ENCODE results near the gene TMEM132A. TPM values are rescaled to one million over a fixed set of nuclear protein-coding genes. Genes with fewer than 3 reads are reported as not detected.

TMEM132A gene
- total RNA-seq, 1 experiment from 2014 or later, result 114 TPM

DNA sequence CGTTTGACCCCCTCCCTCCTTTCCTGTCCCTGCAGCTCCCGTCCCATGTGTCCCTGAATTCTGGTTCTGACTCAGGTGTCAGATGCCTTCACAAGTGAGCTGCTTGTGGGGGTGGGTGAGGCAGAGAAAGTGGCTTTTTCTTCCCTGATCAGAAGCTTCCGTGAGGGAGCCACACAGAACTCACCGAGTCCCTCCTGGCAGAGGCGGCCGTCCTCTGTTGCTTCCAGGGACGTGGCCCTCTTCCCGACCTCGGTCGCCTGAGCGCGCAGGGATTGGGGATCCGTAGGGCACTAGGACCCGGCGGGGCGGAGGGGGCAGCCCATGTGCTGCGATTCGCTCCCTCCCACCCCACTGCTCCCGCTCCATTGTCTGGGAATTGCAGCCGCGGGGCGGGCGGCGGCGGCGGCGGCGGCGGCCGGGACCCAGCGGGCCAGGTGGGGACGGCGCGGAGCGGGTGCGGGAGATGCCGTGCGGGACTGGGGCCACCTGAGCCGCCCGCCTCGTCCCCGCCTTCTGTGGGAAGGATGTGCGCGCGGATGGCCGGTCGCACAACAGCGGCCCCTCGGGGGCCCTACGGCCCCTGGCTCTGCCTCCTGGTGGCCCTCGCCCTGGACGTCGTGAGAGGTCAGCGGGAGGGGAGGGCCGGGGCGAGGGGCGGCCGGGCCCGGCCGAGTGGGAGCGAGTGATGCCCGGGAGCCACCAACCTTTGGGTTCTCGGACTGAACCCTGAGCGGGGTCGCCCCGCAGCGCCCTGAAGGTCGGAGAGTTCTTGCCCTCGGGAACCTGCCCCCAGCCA is at the start of gene TMEM132A (continued):
- TF ChIP-seq, protein P1, sequence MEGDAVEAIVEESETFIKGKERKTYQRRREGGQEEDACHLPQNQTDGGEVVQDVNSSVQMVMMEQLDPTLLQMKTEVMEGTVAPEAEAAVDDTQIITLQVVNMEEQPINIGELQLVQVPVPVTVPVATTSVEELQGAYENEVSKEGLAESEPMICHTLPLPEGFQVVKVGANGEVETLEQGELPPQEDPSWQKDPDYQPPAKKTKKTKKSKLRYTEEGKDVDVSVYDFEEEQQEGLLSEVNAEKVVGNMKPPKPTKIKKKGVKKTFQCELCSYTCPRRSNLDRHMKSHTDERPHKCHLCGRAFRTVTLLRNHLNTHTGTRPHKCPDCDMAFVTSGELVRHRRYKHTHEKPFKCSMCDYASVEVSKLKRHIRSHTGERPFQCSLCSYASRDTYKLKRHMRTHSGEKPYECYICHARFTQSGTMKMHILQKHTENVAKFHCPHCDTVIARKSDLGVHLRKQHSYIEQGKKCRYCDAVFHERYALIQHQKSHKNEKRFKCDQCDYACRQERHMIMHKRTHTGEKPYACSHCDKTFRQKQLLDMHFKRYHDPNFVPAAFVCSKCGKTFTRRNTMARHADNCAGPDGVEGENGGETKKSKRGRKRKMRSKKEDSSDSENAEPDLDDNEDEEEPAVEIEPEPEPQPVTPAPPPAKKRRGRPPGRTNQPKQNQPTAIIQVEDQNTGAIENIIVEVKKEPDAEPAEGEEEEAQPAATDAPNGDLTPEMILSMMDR (IDR thresholded peaks at IDR 0.05), result no peak
- TF ChIP-seq ZNF671 (CRISPR knock-in tag; IDR thresholded peaks at IDR 0.05) (no peak), ZNF121 (CRISPR knock-in tag; IDR thresholded peaks at IDR 0.05) (no peak), ETV6 (CRISPR knock-in tag; IDR thresholded peaks at IDR 0.05) (peak; percentile 81), FOXJ3 (CRISPR knock-in tag; IDR thresholded peaks at IDR 0.05; ENCODE audit: borderline replicate concordance) (no peak), PRRX2 (CRISPR knock-in tag; IDR thresholded peaks at IDR 0.05) (no peak), SP1 (CRISPR knock-in tag; conservative IDR thresholded peaks at IDR 0.05) (peak; percentile 60), JUN (CRISPR knock-in tag; IDR thresholded peaks at IDR 0.05) (no peak), RORB (CRISPR knock-in tag; IDR thresholded peaks at IDR 0.05) (no peak), ZNF219 (CRISPR knock-in tag; IDR thresholded peaks at IDR 0.05; ENCODE audit: borderline replicate concordance) (no peak), MXD4 (CRISPR knock-in tag; IDR thresholded peaks at IDR 0.05; ENCODE audit: borderline replicate concordance) (no peak), CREB1 (CRISPR knock-in tag; IDR thresholded peaks at IDR 0.05) (no peak), EMX1 (CRISPR knock-in tag; IDR thresholded peaks at IDR 0.05) (no peak)
- TF ChIP-seq, protein P2, sequence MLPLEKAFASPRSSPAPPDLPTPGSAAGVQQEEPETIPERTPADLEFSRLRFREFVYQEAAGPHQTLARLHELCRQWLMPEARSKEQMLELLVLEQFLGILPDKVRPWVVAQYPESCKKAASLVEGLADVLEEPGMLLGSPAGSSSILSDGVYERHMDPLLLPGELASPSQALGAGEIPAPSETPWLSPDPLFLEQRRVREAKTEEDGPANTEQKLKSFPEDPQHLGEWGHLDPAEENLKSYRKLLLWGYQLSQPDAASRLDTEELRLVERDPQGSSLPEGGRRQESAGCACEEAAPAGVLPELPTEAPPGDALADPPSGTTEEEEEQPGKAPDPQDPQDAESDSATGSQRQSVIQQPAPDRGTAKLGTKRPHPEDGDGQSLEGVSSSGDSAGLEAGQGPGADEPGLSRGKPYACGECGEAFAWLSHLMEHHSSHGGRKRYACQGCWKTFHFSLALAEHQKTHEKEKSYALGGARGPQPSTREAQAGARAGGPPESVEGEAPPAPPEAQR (CRISPR knock-in tag; IDR thresholded peaks at IDR 0.05), result no peak
- TF ChIP-seq, protein P3, sequence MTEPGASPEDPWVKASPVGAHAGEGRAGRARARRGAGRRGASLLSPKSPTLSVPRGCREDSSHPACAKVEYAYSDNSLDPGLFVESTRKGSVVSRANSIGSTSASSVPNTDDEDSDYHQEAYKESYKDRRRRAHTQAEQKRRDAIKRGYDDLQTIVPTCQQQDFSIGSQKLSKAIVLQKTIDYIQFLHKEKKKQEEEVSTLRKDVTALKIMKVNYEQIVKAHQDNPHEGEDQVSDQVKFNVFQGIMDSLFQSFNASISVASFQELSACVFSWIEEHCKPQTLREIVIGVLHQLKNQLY (CRISPR knock-in tag; IDR thresholded peaks at IDR 0.05), result no peak
- TF ChIP-seq, protein P4, sequence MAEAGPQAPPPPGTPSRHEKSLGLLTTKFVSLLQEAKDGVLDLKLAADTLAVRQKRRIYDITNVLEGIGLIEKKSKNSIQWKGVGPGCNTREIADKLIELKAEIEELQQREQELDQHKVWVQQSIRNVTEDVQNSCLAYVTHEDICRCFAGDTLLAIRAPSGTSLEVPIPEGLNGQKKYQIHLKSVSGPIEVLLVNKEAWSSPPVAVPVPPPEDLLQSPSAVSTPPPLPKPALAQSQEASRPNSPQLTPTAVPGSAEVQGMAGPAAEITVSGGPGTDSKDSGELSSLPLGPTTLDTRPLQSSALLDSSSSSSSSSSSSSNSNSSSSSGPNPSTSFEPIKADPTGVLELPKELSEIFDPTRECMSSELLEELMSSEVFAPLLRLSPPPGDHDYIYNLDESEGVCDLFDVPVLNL (CRISPR knock-in tag; IDR thresholded peaks at IDR 0.05; ENCODE audit: borderline replicate concordance, low read depth), result no peak
- TF ChIP-seq, protein P5, sequence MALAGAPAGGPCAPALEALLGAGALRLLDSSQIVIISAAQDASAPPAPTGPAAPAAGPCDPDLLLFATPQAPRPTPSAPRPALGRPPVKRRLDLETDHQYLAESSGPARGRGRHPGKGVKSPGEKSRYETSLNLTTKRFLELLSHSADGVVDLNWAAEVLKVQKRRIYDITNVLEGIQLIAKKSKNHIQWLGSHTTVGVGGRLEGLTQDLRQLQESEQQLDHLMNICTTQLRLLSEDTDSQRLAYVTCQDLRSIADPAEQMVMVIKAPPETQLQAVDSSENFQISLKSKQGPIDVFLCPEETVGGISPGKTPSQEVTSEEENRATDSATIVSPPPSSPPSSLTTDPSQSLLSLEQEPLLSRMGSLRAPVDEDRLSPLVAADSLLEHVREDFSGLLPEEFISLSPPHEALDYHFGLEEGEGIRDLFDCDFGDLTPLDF (CRISPR knock-in tag; IDR thresholded peaks at IDR 0.05), result no peak
- TF ChIP-seq, protein P6, sequence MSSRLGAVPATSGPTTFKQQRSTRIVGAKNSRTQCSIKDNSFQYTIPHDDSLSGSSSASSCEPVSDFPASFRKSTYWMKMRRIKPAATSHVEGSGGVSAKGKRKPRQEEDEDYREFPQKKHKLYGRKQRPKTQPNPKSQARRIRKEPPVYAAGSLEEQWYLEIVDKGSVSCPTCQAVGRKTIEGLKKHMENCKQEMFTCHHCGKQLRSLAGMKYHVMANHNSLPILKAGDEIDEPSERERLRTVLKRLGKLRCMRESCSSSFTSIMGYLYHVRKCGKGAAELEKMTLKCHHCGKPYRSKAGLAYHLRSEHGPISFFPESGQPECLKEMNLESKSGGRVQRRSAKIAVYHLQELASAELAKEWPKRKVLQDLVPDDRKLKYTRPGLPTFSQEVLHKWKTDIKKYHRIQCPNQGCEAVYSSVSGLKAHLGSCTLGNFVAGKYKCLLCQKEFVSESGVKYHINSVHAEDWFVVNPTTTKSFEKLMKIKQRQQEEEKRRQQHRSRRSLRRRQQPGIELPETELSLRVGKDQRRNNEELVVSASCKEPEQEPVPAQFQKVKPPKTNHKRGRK (CRISPR knock-in tag; IDR thresholded peaks at IDR 0.05; ENCODE audit: borderline replicate concordance), result no peak
- TF ChIP-seq, protein P7, sequence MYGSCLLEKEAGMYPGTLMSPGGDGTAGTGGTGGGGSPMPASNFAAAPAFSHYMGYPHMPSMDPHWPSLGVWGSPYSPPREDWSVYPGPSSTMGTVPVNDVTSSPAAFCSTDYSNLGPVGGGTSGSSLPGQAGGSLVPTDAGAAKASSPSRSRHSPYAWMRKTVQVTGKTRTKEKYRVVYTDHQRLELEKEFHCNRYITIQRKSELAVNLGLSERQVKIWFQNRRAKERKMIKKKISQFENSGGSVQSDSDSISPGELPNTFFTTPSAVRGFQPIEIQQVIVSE (CRISPR knock-in tag; IDR thresholded peaks at IDR 0.05; ENCODE audit: borderline replicate concordance), result no peak
- TF ChIP-seq, protein P8, sequence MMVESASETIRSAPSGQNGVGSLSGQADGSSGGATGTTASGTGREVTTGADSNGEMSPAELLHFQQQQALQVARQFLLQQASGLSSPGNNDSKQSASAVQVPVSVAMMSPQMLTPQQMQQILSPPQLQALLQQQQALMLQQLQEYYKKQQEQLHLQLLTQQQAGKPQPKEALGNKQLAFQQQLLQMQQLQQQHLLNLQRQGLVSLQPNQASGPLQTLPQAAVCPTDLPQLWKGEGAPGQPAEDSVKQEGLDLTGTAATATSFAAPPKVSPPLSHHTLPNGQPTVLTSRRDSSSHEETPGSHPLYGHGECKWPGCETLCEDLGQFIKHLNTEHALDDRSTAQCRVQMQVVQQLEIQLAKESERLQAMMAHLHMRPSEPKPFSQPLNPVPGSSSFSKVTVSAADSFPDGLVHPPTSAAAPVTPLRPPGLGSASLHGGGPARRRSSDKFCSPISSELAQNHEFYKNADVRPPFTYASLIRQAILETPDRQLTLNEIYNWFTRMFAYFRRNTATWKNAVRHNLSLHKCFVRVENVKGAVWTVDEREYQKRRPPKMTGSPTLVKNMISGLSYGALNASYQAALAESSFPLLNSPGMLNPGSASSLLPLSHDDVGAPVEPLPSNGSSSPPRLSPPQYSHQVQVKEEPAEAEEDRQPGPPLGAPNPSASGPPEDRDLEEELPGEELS (CRISPR knock-in tag; IDR thresholded peaks at IDR 0.05), result 0 out of 2 replicates have a peak, but pooled peaks have one; percentile 61
- TF ChIP-seq, protein P9, sequence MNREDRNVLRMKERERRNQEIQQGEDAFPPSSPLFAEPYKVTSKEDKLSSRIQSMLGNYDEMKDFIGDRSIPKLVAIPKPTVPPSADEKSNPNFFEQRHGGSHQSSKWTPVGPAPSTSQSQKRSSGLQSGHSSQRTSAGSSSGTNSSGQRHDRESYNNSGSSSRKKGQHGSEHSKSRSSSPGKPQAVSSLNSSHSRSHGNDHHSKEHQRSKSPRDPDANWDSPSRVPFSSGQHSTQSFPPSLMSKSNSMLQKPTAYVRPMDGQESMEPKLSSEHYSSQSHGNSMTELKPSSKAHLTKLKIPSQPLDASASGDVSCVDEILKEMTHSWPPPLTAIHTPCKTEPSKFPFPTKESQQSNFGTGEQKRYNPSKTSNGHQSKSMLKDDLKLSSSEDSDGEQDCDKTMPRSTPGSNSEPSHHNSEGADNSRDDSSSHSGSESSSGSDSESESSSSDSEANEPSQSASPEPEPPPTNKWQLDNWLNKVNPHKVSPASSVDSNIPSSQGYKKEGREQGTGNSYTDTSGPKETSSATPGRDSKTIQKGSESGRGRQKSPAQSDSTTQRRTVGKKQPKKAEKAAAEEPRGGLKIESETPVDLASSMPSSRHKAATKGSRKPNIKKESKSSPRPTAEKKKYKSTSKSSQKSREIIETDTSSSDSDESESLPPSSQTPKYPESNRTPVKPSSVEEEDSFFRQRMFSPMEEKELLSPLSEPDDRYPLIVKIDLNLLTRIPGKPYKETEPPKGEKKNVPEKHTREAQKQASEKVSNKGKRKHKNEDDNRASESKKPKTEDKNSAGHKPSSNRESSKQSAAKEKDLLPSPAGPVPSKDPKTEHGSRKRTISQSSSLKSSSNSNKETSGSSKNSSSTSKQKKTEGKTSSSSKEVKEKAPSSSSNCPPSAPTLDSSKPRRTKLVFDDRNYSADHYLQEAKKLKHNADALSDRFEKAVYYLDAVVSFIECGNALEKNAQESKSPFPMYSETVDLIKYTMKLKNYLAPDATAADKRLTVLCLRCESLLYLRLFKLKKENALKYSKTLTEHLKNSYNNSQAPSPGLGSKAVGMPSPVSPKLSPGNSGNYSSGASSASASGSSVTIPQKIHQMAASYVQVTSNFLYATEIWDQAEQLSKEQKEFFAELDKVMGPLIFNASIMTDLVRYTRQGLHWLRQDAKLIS (CRISPR knock-in tag; IDR thresholded peaks at IDR 0.05; ENCODE audit: borderline replicate concordance), result no peak
